Naive B cell (primary cell): Measurements from ENCODE around the gene PREB. TPM values are rescaled to one million over a fixed set of nuclear protein-coding genes. Genes with fewer than 3 reads are reported as not detected.
A peak's percentile ranks its signal among the peaks of the same experiment; 100 is the strongest.

Experiments used
- ATAC-seq, 2 donors: fragments of 150-1000 bp; cut with Tn5 transposase; 2 replicates each; pipeline ENCODE4 v1.10.0; 2021; ENCODE audit warnings: low read depth in 2 of 2, mild to moderate bottlenecking in 2 of 2, moderate library complexity in 2 of 2
- DNase-seq: peaks from one replicate; pipeline ENCODE4 v3.0.0; 2022
- H3K27ac Mint-ChIP-seq, 6 donors: one replicate each; pipeline ENCODE4 v1.8.0; 2020 to 2022; ENCODE audit warnings: mild to moderate bottlenecking in 6 of 6, mixed read lengths in 6 of 6, moderate library complexity in 5 of 6, inconsistent platforms in 2 of 6
- H3K27me3 Mint-ChIP-seq, 3 donors: one replicate each; pipeline ENCODE4 v1.8.0; 2021 to 2022; ENCODE audit warnings: mixed read lengths in 3 of 3, mild to moderate bottlenecking in 1 of 3
- H3K36me3 Mint-ChIP-seq, 2 donors: one replicate each; pipeline ENCODE4 v1.8.0; 2020 to 2022; ENCODE audit warnings: mixed read lengths in 2 of 2, inconsistent platforms in 1 of 2, mild to moderate bottlenecking in 1 of 2
- H3K4me1 Mint-ChIP-seq, 3 donors: one replicate each; pipeline ENCODE4 v1.8.0; 2020 to 2022; ENCODE audit warnings: mixed read lengths in 3 of 3, inconsistent platforms in 1 of 3, mild to moderate bottlenecking in 1 of 3, moderate library complexity in 1 of 3
- H3K4me3 Mint-ChIP-seq, 8 donors: one replicate each; pipeline ENCODE4 v1.8.0; 2020 to 2022; ENCODE audit warnings: mild to moderate bottlenecking in 8 of 8, mixed read lengths in 8 of 8, moderate library complexity in 8 of 8, inconsistent platforms in 2 of 8
- H3K9me3 Mint-ChIP-seq, 7 donors: one replicate each; pipeline ENCODE4 v1.8.0; 2020 to 2022; ENCODE audit warnings: mixed read lengths in 7 of 7, mild to moderate bottlenecking in 5 of 7, inconsistent platforms in 2 of 7, moderate library complexity in 1 of 7
- polyA plus RNA-seq, 6 donors: library from polyadenylated mRNA; unstranded; fragments of 300-500 nt; fragmentation: Illumina TruSeq; gene quantifications; one replicate each; pipeline ENCODE4 v1.2.3, GENCODE V29; 2021; ENCODE audit warnings: low read depth in 6 of 6

Gene PREB
- polyA plus RNA-seq, 6 donors from 2014 or later = 51.0 to 101 (median 56.2) TPM

DNA sequence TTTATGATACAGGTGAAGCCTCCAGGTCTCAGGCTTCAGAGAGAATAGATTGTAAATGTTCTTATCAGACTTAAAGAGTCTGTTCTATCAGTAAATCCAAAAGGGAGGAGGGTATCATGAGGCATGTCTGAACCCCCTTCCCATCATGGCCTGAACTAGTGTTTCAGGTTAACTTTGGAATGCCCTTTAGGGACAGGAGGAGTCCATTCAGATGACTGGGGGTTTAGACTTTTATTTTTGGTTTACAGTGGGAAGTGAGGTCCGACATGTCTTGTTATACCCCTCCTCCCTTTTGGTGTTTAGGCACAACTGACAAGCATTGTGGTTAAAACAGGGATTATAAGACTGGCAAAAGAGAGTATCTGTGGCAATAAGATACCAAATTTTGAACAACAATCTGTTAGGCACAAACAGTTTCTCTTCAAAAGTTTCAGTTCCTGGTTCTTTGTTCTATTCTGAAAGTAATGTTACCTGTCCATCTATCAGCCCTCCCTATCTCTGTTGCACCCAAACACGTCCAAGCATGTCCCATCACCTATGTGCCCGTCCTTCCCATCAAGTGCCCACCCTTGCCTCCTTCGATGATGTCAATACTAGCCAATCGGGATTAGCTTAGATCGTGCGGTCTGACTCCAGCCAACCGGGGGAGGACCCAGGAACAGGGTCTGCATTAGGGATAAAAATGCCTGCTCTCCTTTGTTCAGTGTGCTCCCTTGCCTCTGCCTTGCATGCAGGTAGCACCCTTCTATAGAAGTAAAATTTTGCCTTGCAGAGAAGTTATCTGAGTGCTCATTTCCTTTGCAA is 30.7 kb upstream of the PREB start:
- Mint-ChIP-seq H3K27me3 (no peaks in the 10 kb centered on the region), H3K27ac (peak overlapping the region in 5 of 6 donors; percentile 2 to 87 (median 32)), H3K4me3 (peak overlapping the region in 6 of 8 donors; percentile 21 to 67 (median 50)), H3K9me3 (peaks cover 0 to 4% (median 0%) of the 10 kb centered on the region in 7 donors), H3K36me3 (no peaks in the 10 kb centered on the region), H3K4me1 (peaks cover 17 to 44% (median 31%) of the 10 kb centered on the region in 3 donors)
- peak; percentile 14 for DNase-seq
- peak; percentile 44 for ATAC-seq

- H3K4me1 Mint-ChIP-seq = peaks cover 13 to 37% (median 31%) of the 10 kb centered on the region in 3 donors
- ATAC-seq (no peak), DNase-seq (no peak)
- H3K27ac Mint-ChIP-seq = peak overlapping the region in 3 of 6 donors; percentile 44 to 85 (median 57)
- no peak overlapping the region for H3K4me3 Mint-ChIP-seq
- H3K27me3 Mint-ChIP-seq = peaks cover 0 to 7% (median 0%) of the 10 kb centered on the region in 3 donors
- peaks cover 0 to 4% (median 0%) of the 10 kb centered on the region in 7 donors for H3K9me3 Mint-ChIP-seq
- no peaks in the 10 kb centered on the region for H3K36me3 Mint-ChIP-seq
These were observed 28.0 kb upstream of the PREB start for GRCh38 chr2:27162151-27163121.

GRCh38 chr2:27160191-27160590 is 25.8 kb upstream of the PREB start:
- H3K27ac Mint-ChIP-seq = peak overlapping the region in 1 of 6 donors; percentile 7
- peaks cover 10 to 25% (median 20%) of the 10 kb centered on the region in 3 donors for H3K4me1 Mint-ChIP-seq
- DNase-seq (no peak), ATAC-seq (no peak)
- H3K36me3 Mint-ChIP-seq = no peaks in the 10 kb centered on the region
- H3K4me3 Mint-ChIP-seq = no peak overlapping the region
- peaks cover 0 to 2% (median 0%) of the 10 kb centered on the region in 7 donors for H3K9me3 Mint-ChIP-seq
- peaks cover 0 to 14% (median 0%) of the 10 kb centered on the region in 3 donors for H3K27me3 Mint-ChIP-seq

DNA sequence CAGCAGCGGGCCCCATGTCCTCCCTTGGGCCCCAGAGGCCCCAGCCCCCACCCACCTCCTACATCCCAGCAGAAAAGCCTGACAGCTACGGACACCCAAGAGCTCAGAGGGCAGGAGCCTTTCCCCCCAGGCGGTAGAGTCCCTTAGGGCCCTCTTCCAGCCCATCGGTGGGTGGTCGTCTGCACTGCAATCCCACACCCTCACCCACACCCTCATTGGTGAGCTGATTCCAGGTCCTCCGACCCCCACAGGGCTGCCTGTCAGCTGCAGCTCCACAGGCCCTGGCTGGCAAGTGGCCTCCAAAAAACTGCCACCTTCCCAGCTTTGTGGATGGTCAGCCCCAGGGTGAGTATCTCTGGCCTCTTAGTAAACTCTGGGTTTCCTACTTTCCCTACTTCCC is 24.8 kb upstream of the PREB start:
- ATAC-seq = no peak
- H3K9me3 Mint-ChIP-seq = peaks cover 0 to under 1% (median 0%) of the 10 kb centered on the region in 7 donors
- H3K36me3 Mint-ChIP-seq = no peaks in the 10 kb centered on the region
- H3K4me1 Mint-ChIP-seq = peaks cover 1 to 16% (median 11%) of the 10 kb centered on the region in 3 donors
- H3K4me3 Mint-ChIP-seq = no peak overlapping the region
- peaks cover 0 to 21% (median 8%) of the 10 kb centered on the region in 3 donors for H3K27me3 Mint-ChIP-seq
- no peak for DNase-seq
- H3K27ac Mint-ChIP-seq = peak overlapping the region in 2 of 6 donors; percentile 44 to 88

DNA sequence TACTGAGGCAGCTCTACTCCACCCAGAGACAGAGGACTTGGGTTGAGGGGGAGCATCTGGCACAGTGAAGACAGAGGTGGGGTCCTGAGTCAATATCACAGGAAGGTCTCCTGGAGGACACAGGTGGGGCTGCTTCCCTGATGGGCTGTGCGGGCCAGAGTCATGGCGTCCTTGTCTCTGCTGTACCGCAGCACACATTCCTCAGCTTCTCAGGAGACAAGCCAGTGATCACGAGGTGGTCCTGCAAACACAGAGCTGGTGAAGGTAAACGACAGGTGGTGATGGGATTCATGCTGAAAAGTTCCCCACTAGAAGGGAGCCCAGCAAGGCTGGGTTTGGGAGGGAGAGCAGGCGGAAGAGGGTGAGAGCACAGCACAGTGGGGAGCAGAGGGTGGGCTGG is 24.0 kb upstream of the PREB start:
- H3K4me1 Mint-ChIP-seq = peaks cover 0 to 10% (median 6%) of the 10 kb centered on the region in 3 donors
- peaks cover 0 to 26% (median 11%) of the 10 kb centered on the region in 3 donors for H3K27me3 Mint-ChIP-seq
- ATAC-seq = no peak

GRCh38 chr2:27155069-27155520 is 20.7 kb upstream of the PREB start:
- Mint-ChIP-seq H3K9me3 (no peaks in the 10 kb centered on the region), H3K36me3 (no peaks in the 10 kb centered on the region)

More for the DNA sequence above, 24.0 kb upstream of the PREB start:
- Mint-ChIP-seq H3K27ac (no peak overlapping the region), H3K4me3 (no peak overlapping the region), H3K36me3 (no peaks in the 10 kb centered on the region), H3K9me3 (no peaks in the 10 kb centered on the region)
- no peak for DNase-seq

DNA sequence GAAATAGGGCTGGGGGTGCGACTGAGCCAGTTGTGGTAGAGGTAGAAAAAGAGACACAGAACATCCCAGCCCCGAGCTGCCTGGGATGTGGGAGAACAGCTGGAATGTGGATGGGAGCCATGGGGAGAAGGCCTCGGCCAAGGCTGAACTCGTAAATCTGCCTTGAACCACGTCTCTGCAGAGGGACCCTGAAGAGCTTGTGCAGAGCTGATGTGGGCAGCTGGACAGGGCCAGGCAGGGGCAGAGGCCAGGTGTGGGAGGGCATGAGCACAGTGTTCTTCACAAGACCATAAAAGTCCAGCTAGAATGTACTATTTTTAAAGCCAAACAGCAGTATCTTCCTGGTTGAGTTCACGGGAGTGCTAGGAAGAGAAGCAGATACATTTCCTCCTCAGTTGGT is 20.1 kb upstream of the PREB start:
- Mint-ChIP-seq H3K4me3 (no peak overlapping the region), H3K27ac (peak overlapping the region in 2 of 6 donors; percentile 32 to 33), H3K9me3 (no peaks in the 10 kb centered on the region), H3K36me3 (no peaks in the 10 kb centered on the region), H3K4me1 (no peaks in the 10 kb centered on the region), H3K27me3 (peaks cover 0 to 44% (median 11%) of the 10 kb centered on the region in 3 donors)
- ATAC-seq (no peak), DNase-seq (no peak)

More at GRCh38 chr2:27155069-27155520, 20.7 kb upstream of the PREB start:
- Mint-ChIP-seq H3K4me1 (no peaks in the 10 kb centered on the region), H3K27me3 (peaks cover 0 to 40% (median 11%) of the 10 kb centered on the region in 3 donors), H3K4me3 (no peak overlapping the region), H3K27ac (no peak overlapping the region)
- DNase-seq (no peak), ATAC-seq (no peak)

- no peak overlapping the region for H3K27ac Mint-ChIP-seq
- no peaks in the 10 kb centered on the region for H3K9me3 Mint-ChIP-seq
- ATAC-seq = no peak
- peaks cover 3 to 52% (median 19%) of the 10 kb centered on the region in 3 donors for H3K27me3 Mint-ChIP-seq
- H3K4me3 Mint-ChIP-seq = no peak overlapping the region
- DNase-seq = no peak
- H3K36me3 Mint-ChIP-seq = no peaks in the 10 kb centered on the region
- no peaks in the 10 kb centered on the region for H3K4me1 Mint-ChIP-seq
These were observed 18.5 kb upstream of the PREB start for GRCh38 chr2:27152796-27153464.

DNA sequence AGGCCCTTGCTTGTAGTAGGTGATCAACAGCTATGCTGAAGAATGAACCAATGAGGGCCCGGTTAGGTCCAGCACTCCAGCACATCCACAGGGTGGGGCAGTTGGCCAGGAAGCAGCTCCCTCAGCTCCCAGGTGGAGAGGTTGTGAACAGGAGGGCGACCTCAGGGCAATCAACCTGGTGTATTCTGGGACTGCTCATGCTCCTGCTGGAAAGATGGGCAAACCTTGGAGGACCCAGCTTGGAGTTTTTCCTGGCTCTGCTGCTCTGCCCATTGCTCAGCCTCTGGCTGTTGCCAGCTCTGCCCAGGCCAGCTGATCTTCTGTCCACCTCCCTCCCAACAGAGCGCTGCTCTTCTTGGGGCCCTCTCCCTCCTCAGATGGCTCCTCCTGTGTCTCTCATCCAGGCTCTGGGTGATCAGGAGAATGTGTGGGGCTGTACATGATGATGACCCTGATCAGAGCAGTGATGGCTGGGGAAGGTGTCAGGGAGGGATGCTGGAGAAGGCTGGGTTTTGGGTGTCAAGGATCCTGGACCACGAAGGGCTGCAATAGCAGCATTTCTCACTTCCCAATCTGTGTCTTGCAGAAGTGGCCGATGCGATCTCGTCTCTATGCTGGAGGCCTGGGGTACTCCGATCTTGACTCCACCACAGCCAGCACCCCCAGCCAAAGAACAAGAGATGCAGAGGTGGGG is 17.8 kb upstream of the PREB start:
- ATAC-seq = no peak
- no peak for DNase-seq
- no peaks in the 10 kb centered on the region for H3K9me3 Mint-ChIP-seq
- H3K27me3 Mint-ChIP-seq = peaks cover 3 to 59% (median 25%) of the 10 kb centered on the region in 3 donors
- H3K4me3 Mint-ChIP-seq = no peak overlapping the region
- no peaks in the 10 kb centered on the region for H3K36me3 Mint-ChIP-seq
- no peak overlapping the region for H3K27ac Mint-ChIP-seq
- H3K4me1 Mint-ChIP-seq = no peaks in the 10 kb centered on the region

GRCh38 chr2:27150639-27151230 is 16.3 kb upstream of the PREB start:
- no peak overlapping the region for H3K27ac Mint-ChIP-seq
- H3K4me3 Mint-ChIP-seq = peak overlapping the region in 1 of 8 donors; percentile 57
- DNase-seq = no peak
- peaks cover 8 to 61% (median 31%) of the 10 kb centered on the region in 3 donors for H3K27me3 Mint-ChIP-seq
- no peaks in the 10 kb centered on the region for H3K9me3 Mint-ChIP-seq
- no peaks in the 10 kb centered on the region for H3K36me3 Mint-ChIP-seq
- H3K4me1 Mint-ChIP-seq = no peaks in the 10 kb centered on the region
- ATAC-seq = no peak

- no peaks in the 10 kb centered on the region for H3K36me3 Mint-ChIP-seq
- H3K27ac Mint-ChIP-seq = no peak overlapping the region
- H3K27me3 Mint-ChIP-seq = peaks cover 8 to 52% (median 30%) of the 10 kb centered on the region in 3 donors
- no peak for DNase-seq
- H3K4me1 Mint-ChIP-seq = no peaks in the 10 kb centered on the region
- no peak for ATAC-seq
- no peak overlapping the region for H3K4me3 Mint-ChIP-seq
- H3K9me3 Mint-ChIP-seq = no peaks in the 10 kb centered on the region
These were observed 15.4 kb upstream of the PREB start for GRCh38 chr2:27149570-27150405.
